Stimulated activated CD4-positive, alpha-beta T cell treated with anti-CD3 and anti-CD28 coated beads, Interleukin-15, amount 100 ng/mL, for 48 hours (primary cell): ENCODE results near the gene SUN2.

Experiments
- DNase-seq, 2 donors: peaks; one replicate each; pipeline ENCODE4 v3.0.0-alpha.2; 2020; ENCODE audit warnings: low read depth in 2 of 2

SUN2 gene

DNA sequence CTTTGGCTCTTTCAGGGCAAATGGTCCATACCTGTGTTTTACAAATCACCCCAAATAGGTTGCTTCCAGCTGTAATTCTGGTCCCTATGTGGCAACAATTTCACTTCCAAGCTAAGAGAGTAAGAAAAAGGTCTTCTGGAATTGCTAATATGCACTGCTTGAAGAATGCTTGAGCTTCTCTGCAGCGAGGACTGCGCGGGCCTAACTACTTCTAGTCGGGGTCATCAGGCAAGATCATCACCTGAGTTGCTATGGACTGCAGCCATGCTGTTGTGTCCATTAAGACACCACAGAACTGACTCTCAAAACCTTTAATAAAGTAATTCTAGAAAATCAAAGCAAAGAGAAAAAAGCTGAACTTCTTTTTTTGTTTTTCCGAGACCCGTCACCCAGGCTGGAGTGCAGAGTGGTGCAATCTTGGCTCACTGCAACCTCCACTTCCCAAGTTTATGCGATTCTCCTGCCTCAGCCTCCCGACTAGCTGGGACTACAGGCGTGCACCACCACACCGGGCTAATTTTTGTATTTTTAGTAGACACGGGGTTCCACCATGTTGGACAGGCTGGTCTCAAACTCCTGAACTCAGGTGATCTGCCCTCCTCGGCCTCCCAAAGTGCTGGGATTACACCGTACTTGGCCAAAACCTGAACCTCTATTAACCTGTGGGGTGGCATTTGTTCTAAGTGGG lies 57.2 kb downstream of the SUN2 start:
- DNase-seq: no peak

DNA sequence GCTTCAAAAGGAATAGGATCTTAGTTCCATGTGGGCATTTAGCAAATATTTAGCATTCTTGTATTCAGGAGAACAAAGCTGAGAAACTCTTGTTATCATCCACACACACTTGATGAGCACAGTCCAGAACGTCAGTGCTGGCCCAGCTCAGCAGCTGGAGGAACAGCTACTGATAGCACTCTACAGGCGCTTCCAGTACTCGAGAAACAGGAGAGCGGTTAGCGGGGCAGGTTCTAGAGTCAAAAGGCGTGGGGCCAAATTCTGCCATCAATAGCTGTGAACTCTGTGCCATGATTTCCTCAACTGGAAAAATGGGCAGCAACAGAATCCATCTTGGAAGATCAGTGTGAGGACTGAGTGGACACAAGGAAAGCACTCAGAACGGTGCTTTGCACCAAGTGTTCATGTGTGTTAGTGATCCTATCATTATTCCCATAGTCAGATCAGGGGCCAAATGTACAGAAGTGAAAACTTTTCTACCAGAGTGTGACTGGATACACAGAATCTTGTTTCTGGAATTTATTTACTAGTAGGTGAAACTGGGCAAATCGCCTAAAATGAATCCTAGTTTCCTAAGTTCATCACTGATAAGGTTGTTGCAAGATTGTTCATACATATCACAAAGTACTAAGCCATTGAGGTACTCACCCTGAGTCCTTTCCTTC lies 58.2 kb downstream of the SUN2 start:
- DNase-seq: no peak

DNA sequence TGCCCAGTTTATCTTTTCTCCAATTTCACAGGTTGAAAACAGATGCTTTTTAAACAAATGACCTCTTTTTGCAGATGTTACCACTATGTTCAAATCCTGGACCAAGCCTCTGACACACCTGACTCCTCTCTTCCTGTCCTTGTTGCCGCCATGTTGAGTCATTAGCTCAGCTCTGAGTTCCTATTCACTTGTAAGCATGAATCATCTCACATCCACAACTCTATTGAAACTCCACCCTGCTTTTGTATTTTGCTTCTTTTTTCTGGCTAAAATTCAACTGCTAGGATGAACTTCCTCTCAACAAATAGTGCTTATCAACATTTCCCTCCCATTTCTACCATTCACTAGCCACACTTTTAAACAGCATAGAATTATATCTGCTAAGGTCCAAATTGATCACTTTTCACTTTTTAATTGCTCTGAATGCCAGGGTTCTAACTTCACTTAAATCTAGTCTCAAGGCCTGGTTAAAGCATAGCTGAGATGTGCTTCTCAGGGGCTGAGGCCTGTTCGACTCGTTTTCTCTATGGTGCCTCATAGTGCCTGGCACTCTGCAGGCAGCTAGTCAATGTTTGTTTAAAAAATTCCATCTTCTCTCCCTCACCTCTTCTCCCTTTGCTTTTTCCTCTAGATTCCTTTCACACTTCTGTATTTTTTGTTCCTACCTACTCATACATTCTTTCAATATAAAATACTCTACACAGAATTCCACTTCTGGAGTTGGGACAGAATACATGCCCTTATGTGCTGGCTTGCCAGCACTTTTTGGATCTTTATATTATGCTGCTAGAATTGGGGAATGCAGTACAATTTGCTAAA lies 59.0 kb downstream of the SUN2 start:
- DNase-seq: peak; percentile 24 to 47

DNA sequence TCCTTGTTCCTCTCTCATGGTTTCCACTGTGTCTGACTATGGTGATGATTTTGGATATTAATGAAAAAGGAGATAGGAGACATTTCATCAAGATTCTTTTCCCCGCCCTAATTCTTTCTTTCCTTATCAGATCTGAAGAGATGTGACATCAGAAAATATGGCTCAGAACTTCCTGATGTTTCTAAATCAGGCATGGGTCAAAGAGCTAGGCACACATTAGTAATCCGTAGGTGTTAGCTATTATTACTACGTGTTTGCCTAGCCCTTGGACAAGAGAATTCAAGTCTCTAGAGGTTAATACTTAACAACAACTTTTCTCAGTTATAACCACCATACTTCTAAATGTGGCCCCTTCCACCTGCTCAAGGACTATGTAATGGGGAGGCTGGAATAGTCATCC lies 60.9 kb downstream of the SUN2 start:
- no peak for DNase-seq

DNA sequence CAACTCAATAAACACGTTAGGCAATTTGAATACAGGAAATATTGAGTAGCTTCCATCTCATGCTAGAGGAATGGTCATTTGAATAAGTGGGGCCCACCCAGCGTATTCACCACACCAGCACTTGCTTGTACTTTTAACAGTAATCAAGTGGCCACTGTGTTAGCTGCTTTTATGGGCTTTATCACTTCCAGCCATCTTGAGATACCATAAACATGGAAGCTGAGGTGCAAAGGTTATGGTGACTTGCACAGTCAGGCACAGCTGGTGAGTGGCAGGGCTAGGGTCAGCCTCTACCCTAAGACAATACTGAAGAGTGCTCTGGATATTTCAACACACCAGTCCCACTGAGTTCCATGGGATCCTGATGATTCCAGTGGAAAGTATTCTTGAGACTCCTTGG lies 61.7 kb downstream of the SUN2 start:
- no peak for DNase-seq

DNA sequence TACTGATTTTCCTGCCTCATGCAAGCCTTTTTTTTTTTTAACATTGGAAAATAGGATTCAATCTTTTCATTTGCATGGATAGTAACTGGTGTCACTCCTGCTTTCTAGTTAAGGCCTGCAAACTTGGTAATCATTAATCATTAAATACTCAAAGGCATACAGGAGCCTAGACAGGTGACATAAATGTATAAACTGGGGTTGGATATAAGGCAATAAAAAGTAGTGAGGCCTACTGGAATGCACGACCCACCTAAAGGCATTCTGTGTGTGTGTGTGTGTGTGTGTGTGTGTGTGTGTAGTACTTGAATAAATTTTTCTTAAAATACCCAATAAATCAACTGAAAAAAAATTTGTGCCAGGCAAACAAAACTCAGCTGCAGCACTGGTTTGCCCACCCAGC lies 66.1 kb downstream of the SUN2 start:
- no peak for DNase-seq

DNA sequence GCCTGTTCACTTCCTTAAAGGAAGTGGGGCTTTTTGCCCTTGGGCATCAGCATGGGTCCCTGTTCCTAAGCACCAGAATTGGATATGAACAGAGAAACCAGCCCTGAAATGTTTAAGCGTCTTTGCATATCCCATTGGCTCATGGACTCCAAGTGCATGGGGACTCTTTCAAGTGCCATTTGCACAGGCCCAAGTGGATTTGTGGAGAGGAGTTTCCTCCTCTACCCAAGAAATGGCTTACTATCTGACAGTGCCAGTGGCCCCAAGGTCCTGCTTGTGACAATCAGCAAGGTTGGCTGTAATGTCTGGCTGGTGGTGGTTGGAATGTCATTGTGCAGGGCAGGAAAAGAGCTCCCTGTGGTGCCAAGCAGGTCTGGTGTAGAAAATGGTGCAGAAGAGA lies 70.0 kb downstream of the SUN2 start:
- no peak for DNase-seq

DNA sequence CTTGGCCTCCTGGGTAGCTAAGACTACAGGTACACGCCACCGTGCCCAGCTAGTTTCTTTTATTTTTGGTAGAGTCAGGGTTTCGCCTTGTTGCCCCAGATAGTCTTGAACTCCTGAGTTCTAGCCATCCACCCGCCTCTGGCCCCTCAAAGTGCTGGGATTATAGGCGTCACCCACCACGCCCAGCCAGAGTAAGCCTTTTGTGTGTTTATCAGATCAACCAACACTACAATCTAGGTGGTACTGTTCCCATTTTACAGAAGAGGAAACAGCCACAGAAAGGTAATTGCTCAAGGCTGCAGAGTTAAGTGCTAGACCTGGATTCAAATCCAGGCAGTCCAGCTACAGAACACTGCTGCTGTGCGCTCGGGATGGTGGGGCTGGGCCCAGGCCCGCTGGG lies 70.9 kb downstream of the SUN2 start:
- DNase-seq: no peak
